SK-N-DZ (cell line): Measurements from ENCODE around the gene SPRY4. TPM values are rescaled to one million over a fixed set of nuclear protein-coding genes. Genes with fewer than 3 reads are reported as not detected.
"Not testable (repeated sequence)": the region's sequence is repeated elsewhere in the genome, so short reads cannot be mapped to it uniquely, and the experiment has no call there.

Experiments
- DNase-seq: peaks from one replicate; pipeline ENCODE4 v3.0.0-alpha.2; 2015; ENCODE audit warnings: low spot score
- polyA plus RNA-seq, 2 experiments: library from polyadenylated mRNA; depleted of rRNA; stranded (reverse); fragments of >200 nt; gene quantifications; 2 replicates each; pipeline ENCODE4 v1.2.3, GENCODE V29; 2014

Gene SPRY4, protein sequence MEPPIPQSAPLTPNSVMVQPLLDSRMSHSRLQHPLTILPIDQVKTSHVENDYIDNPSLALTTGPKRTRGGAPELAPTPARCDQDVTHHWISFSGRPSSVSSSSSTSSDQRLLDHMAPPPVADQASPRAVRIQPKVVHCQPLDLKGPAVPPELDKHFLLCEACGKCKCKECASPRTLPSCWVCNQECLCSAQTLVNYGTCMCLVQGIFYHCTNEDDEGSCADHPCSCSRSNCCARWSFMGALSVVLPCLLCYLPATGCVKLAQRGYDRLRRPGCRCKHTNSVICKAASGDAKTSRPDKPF
- not detected in 2 replicates for polyA plus RNA-seq (2014; cell fraction: cytosol; rRNA removed)
- polyA plus RNA-seq (2014; cell fraction: nucleus; rRNA removed): not detected in 2 replicates

DNA sequence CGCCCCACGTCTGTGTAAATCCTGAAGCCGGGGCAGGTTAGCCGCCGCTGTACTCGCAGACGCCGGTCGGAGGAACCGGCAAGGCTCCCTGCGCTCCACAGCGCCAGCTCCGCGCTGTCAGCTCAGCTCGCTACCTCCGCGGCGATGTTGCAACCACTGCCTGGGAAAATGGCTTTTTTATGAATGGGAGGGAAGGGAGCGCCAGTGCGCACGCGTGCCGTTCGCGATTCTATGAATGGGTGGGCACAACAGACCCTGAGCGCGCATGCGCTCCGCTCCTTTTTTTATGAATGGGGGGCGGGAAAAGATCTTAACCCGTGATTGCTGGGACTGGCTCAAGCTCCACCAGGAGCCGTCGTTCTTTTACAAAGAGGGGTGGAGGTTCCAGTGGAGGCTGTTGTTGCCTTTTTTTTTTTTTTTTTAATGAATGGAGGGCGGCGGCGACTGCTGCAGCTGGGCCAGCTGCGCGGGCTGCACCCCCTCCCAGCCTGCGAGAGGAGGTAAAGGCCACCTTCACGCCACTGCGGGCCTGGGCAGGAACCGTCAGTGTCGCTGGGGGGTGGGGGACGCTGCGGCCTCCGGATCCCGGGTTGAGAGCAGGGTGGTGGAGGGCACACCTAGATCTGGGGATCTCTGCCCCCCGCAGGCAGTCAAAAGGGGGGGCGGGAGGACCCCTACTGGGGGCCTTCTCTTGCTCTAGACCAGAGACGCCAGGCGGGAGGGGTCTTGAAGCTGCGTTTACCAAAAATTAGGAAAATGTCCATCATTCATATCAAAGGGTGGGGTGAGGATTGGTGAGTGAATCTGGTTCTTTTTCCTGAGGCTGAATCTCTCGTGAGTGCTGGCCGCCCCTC lies at the start of gene SPRY4:
Gene SPRY4, minus strand, starts transcription at position 151 of the 854 bp plus-strand sequence. CDS start 9,913 bp downstream, outside the sequence.
- peak; percentile 95 for DNase-seq

DNA sequence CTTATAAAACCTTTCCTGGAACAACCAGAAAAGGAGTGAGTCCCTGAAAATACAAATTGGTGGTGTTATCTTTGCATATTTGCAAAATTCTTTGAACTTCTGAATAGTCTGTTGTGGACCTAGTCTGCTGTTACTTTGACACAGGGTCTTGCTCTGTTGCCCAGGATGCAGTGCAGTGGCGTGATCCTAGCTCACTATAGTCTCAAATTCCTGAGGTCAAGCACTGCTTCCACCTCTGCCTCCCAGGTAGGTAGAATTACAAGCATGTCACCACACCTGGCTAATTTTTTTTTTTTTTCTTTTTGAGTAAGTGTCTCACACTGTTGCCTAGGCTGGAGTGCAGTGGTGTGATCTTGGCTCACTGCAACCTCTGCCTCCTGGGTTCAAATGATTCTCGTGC lies 43.7 kb upstream of the SPRY4 start:
- no peak for DNase-seq

DNA sequence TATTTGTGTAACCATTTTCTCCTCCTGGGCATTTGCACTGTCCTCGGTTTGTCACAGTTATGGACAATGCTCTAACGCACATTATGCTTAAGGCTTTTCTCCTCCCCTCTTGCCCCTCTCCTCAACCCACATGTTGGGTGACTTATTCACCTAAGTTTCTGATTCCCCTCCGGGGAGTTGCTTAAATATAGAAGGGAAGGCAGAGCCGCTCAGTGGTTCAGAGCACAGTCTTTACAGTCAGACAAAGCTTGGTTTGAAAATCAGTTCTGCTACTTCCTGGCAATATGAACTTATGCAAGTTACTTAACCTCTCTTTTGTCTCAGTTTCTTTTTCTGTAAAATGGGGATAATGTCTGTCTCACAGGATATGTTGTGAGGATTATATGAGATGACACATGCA lies 41.2 kb upstream of the SPRY4 start:
- no peak for DNase-seq

DNA sequence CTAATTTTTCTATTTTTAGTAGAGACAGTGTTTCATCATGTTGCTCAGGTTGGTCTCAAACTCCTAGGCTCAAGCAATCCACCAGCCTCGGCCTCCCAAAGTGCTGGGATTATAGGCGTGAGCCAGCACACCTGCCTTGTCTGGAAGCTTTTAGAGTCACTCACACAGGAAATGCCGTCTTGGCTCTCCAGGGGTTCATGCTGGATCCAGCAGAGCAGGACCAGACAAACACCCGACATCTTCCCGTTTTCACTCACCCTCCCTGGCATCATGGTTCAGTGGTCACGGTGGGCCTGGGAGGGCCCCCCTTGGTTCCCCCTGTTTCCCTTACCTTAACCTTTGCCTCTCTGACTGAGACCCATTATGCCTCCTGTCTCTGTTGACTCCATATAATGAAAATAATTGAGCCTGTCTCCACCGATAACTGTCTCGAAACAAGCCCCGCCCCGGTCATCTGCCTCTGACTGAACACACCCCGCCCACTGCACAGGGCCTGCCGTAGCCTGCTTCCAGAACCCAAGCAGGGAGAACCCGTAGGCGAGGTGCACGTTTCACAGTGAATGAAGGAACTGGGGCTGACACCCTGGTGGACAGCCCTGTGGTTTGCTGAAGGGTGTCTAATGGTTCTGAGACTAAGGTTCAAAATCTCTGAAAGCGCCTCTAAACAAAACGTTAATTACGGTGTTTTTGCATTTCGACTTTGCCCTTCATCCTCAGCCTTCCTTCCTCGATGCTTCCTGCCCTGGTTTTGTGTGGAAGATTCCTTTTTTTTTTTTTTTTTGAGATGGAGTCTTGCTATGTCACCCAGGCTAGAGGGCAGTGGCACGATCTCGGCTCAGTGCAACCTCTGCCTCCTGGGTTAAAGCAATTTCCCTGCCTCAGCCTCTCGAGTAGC lies 39.7 kb upstream of the SPRY4 start:
- peak; percentile 45 for DNase-seq

DNA sequence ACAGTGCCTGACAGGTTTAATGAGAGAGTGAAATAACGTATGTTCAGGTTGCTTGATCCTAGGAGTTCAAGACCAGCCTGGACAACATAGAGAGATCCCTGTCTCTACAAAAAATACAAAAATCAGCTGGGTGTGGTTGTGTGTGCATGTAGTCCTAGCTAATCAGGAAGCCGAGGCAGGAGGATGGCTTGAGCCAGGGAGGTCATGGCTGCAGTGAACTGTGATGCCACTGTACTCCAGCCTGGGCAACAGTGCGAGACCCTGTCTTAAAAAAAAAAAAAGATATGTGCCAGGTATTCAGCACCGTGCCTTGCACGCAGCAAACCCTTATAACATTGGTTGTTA lies 38.8 kb upstream of the SPRY4 start:
- no peak for DNase-seq

DNA sequence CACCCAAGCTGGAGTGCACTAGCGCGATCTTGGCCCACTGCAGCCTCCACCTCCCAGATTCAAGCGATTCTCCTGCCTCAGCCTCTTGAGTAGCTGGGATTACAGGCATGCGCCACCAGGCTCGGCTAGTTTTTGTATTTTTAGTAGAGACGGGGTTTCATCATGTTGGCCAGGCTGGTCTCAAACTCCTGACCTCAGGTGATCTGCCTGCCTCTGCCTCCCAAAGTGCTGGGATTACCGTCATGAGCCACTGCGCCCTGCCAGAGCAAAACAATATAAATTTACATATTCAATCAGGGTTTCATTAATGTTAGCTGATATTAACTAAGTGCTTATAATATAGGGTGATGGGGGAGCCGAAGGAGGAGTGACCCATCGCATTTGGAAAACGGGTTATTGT lies 37.4 kb upstream of the SPRY4 start:
- DNase-seq: not testable (repeated sequence)

DNA sequence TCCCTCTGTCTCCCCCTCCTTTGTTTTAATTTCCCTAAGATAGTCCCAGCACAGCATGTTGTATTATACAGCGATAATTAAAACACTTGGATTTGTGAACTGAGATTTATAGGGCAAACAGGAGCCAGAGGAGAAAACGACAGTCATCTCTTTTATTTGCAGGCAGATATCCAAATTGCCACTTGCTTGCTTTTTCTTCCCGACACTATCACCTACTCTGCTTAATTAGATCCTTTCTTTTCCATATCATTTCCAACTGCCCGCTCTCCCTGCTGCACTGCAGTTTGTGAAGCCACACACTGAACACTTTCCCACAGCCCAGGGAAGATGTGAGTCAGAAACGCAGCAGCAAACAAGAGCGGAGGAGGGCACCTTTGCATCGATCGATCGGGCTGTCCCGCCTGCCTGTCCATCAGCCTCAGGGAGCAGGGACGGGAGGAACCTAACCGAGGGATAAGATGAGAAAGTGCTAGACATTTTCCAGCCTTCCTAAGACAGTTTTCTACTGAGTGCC lies 35.8 kb upstream of the SPRY4 start:
- DNase-seq: no peak

DNA sequence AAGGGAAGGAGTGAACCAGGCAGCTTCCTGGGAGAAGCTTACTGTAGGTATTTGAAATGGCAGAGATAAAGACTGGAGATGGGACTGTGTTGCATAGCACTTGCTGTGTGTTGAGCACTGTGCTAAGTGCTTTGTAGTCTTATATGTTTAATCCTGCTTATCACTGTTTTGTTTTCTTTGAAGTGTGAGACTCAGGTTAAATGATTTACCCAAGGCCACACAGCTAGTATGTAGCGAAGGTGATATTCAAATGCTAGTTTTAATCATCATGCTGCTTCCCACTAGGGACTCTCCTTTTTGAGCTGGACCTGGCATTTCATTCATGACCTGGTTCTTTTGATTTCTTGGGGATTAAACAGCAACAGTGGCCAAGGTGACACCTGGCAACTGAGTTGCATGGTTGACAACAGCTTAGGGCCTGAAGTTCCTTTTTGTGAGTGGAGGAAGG lies 35.3 kb upstream of the SPRY4 start:
- DNase-seq: no peak

DNA sequence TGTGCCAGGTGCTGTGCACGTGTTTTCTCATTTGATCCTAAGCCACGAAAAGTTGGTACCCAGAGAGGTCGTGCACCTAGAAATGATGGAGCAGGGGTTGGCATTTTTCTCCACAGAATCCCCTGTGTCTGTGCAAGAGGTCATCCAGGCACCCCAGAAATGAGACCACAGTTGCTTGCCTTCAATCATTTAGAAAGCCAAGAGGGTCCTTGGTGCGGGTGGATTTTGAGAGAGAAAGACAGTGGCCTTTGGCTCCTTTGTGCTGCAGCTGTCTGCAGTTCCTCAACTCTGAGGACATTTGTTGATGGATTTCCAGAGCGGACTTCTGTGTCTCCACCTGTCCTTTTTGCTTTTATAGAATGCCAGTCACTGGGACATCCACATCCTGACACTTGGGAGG lies 33.8 kb upstream of the SPRY4 start:
- no peak for DNase-seq

DNA sequence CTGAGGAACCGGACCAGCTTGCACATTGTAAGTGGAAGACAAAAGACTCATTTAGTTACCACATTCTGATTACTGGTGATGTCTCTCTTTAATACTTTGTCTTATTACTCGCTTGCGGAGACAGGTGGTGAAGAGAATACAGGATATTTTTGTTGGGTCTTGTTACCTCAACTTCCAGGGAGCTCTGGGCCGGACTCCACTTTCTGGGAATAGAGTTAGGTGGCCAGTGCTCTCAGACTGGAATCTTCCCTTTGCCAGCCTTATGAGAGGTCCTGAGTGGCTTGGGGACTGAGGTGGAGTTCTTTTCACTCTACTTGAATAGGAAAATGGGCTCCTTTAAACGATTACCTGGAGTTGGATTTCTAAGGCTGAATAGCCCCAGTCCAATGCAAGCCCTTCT lies 33.3 kb upstream of the SPRY4 start:
- no peak for DNase-seq

DNA sequence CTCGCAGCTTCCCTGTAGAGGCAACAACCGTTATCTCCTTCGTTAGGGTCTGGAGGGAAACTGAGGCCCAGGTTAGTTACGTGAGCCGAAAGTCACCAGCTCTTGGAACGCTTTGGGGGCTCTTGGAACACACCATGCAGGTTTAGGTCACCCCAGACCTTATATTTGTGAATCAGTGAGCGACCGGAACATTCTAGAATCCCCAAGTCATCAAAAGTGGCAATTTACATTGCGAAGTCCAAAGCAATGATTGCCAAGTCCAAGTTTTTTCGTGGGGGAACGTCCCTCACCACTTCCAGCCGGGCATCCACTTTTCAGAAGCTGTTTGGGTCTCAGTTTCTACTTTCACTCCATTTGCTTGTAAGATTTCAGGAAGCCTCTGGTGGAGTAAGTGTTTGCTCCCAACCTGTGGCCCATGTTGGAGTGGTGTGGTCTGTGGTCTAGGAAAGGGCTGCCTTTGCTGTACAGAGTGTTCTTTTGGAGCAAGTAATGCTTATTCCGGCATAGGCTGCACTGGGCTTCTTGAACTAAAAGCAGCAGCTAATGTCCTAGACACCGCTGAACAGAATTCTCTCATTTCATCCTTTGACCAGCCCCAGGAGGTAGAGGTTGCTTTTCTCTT lies 32.8 kb upstream of the SPRY4 start:
- no peak for DNase-seq

DNA sequence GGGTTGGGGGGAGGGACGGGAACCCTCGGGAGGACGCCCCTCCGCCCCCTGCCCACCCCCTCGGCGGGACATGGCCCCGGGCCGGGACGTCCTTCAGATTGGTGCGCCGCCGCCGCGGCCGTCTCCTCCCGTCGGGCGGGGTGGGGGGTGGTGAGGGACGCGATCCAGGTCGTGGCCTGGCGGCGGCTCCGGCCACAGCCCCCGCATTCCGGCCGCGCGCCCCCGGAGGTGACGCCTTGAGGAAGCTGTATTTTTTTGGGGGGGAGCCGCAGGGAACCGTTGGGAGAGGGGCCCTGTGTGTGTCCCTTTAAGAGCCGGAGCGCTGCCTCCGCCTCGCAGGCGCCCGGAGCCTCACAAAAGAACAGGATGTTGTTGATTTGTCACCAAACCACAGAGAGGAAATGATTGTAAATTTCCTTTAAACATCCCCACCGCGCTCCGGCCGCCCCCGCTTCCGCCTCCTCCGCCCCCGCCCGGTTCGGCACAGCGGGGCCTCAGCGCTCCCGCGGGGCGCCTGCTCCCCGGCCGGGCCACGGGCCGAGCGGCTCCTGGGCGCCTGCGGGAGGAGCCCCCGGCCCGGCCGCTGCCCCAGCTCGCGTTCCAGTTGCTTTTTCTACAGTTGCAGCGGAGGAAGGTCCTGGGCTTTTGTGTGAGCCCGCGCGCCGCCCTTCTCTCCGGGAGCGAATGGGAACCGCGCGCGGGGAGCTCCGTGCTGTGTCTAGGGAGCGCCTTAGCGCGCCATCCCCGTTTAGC lies 32.1 kb upstream of the SPRY4 start:
- DNase-seq: peak; percentile 47

DNA sequence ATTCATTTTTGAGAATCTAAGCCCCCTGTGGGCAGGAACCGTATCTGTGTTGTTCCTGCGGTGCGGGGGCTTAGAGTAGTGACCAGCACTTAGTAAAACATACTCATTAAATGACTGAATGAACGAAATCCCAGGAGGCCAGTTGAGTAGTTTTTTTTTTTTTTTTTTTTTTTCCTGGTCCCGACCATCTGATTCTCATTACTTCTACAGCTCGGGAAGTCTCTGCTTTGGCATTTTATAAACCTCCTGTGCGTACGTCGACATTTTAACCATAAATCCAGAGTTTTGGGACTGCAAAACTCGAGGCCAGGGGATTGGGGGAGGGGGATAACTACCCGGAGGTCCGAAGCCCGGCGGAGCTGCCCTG lies 31.5 kb upstream of the SPRY4 start:
- no peak for DNase-seq

DNA sequence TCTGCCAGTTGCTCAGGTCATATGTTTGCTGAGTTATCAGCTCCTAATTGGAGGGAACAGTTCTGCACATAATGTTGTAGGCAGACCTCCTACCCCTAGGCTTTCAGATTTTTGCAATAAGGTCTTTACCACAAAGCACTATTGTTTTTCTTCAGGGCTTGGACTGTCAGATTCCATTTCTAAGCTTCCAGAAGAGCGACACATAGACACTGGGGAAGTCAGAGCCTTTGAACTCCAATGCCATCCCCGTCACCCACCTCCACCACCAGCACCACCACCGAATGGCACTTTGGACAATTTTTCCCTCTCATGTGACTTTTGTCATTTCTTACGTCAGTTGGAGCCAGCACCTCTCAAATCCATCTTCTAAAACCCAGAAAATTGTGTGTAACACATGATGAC lies 28.3 kb upstream of the SPRY4 start:
- DNase-seq: no peak

DNA sequence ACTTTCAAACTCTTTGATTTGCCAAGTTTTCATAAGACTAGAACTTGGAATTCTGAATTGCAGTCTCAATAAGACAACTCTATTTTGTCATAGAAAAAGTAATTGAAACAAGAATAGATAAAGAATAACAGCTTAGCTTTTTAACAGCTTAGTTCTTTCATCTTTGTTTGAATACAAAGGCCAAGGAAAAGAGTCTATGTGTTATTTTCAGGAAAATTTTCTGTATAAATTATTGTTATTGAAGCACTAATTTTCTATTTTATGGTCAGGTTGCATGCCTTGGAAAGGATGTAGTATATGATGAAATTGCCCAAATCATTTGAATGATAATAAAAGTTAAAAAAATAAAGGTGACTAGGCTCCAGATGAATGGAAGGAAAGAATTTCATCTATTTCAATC lies 25.2 kb upstream of the SPRY4 start:
- DNase-seq: no peak

DNA sequence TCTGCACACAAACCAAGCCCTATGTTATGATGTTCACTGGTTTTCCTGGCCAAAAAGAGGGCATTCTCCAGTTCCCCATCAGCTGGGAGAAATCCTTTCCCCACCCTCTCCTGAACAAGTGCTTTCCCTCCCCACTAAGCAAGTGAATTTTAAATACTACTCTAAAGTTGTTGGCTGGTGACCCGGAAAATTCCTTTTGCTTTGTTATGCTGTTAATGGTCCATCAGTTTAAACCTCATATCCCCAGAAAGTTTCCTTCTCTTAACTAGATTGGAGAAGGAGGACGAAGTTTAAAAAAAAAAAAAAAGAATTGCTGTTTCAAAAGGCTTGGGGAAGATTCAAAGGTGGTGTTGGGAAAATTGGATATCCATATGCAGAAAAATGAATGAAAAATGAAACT lies 21.9 kb upstream of the SPRY4 start:
- DNase-seq: no peak

DNA sequence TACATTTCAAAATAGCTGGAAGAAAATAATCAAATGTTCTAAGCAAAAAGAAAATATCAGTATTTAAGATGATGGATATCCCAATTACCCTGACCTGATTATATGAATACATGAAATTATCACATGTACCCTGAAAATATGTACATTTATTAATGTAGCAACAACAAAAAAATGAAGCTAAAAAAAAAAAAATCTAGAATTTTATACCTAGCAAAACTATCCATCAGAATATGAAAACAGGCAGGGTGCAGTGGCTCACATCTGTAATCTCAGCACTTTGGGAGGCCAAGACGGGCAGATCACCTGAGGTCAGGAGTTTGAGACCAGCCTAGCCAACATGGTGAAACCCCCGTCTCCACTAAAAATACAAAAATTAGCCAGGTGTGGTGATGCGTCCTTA lies 20.1 kb upstream of the SPRY4 start:
- not testable (repeated sequence) for DNase-seq

DNA sequence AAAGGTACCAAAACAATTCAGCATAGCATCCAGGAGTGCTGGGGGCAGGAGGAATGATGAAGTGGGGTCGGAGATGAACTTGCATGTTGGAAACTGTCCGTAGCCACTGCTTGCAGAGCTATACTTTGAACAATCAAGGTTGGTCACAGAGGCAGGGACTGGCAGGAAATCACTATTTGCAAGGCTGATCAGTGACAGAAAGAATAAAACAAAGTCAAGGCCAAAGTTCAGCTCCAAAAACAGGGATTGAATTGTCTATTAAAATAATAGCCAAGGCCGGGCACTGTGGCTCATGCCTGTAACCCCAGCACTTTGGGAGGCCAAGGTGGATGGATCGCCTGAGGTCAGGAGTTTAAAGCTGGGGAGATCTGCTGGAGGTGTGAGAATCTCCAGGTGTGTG lies 18.7 kb upstream of the SPRY4 start:
- no peak for DNase-seq

DNA sequence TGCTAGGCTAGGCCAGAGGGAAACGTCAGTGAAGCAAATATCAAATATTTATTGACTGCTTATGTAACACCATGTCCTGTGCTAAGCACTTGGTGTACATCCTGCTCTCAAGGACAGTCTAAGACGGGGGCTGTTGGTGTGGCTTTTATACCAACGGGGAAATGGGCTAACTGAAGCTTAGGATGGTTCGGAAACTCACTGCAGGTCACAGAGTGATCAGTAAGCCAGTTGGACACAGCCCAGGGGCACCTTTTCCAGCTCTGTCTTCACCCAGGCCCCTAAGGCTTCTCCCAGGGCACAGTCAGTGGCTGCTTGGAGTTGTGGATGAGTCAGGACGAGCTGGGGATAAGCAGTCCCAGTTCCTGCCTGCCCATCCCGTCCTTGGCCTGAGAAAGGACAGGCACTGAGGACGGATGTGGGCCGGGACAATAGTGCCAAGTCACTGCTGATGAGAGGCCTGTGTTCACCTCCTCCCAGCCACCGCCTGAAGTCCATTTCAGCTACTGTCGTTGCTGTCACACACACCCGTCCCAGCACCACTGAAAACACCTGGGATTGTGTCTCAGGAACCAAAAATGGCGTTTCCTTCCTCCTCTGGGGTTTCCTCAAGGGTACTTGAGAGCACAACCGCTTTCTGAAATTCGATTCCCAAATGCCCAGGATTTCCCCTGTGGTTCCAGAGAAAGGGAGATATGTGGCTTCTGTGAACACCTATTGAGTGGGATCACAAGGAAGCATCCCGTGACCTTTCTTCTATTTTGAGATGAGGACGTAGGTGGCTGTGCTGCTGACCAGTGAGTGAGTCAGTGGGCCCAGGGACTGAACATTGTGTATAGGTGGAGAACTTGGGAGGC lies 17.5 kb upstream of the SPRY4 start:
- no peak for DNase-seq

DNA sequence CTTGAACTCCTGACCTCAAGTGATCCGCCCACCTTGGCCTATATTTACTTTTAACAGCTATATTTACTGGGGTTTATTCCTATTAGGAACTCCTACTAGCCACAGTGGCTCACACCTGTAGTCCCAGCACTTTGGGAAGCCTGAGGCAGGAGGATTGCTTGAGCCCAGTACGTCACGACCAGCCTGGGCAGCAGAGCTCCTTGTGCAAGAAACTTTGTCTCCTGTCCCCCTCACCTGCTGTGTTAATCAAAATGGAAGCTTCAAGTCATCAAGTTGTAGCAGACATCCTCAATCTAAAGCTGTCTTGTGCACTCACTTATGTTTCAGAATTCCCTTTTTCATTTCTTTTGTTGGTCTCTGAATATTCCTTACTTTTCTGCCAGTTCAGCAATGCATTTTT lies 15.0 kb upstream of the SPRY4 start:
- no peak for DNase-seq
